Urothelium cell line (cell line): ENCODE measurements around the gene MTOR.
A peak's percentile ranks its signal among the peaks of the same experiment; 100 is the strongest.
"Not testable (repeated sequence)": the region's sequence is repeated elsewhere in the genome, so short reads cannot be mapped to it uniquely, and the experiment has no call there.

ENCODE experiments used
- DNase-seq: peaks from one replicate; pipeline ENCODE4 v3.0.0; 2011; ENCODE audit warnings: low spot score, mixed read lengths
- FAIRE-seq: peaks from 2 replicates; lab custom pipeline; 2011; peaks lifted over from hg19 to GRCh38; lab: Jason Lieb, UNC

MTOR gene

DNA sequence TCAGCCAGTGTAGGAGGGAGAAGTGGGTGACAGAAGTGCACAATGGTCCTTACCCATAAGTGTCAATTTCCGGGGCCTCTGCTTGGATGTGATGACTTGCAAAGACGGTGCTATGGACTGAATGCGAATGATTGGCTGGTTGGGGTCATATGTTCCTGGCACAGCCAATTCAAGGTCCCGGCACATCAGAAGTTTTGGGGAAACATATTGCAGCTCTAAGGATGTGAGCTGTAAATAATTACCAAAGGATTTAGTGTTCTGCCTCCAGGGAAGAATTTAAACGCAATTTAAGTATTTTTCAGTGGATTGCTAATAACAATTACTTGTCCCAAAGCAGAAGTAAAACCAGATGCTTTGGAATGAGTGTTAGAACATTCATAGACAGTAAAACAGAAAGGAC lies 135.8 kb downstream of the MTOR start:
- DNase-seq (no peak), FAIRE-seq (no peak)

DNA sequence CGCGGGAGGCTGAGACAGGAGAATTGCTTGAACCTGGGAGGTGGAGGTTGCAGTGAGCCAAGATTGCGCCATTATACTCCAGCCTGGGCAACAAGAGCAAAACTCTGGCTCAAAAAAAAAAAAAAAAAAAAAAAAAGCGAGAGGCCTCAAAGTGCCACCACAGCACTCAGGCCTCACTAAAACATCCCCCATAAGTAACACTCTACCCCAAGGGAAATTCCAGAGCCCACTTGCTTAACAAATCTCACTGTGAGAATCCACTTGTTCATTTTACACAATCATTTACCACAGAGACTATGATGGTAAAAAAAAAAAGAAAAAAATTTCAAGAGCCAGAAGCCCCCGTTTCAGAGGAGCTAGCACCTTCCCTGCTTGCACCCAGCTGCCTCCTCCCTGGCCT lies 136.4 kb downstream of the MTOR start:
- DNase-seq (no peak), FAIRE-seq (no peak)

DNA sequence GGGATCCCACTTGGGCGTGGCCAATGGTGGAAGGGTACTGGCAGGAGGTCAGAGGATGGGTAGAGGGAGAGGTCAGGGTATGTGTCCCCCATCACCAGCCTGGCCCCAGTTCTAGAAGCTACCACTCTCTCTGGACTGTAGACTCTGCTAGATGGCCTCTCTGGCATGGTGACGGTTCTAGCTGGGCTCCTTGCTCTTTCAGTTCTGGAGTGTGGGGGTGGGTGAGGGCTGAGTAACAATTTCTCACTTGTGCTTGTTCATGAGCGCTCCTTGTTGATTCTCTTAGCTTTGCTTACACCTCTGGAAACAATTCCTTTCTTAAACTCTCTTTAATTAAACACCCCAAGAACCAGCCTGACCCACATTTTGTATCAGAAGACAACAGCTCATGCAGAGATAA lies 137.4 kb downstream of the MTOR start:
- DNase-seq: no peak
- FAIRE-seq: no peak

DNA sequence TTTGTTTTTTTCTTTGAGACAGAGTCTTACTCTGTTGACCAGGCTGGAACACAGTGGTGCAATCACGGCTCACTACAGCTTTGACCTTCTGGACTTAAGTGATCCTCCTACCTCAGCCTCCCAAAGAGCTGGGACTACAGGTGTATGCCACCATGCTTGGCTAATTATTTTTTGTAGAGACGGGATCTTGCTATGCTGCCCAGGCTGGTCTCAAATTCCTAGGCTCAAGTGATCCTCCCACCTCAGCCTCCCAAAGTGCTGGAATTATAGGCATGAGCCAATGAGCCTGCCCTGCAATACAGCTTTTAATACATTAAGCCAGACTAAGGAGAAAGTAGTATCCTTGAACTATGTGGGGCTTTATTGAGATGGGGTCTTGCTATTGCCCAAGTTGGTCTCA lies 146.0 kb downstream of the MTOR start:
- DNase-seq (no peak), FAIRE-seq (no peak)

DNA sequence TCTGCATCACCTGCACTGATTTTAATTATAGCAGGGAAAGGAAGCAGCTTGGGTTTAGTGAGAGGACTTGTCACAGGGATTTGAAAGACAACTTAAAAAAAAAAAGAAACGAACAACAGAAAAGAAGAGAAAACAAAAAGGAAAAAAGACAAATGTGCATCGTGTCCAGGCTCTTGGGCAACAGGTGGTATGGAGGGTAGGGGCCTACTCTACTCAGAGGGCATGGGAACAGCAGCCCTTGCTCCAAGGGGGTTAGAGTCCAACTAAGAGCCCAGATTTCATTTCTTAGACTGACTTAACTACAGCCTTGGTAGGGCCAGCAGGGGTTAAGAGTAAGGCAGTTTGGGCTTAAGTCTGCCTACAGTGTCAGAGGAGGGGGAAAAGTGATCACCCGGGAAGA lies 147.4 kb downstream of the MTOR start:
- FAIRE-seq (no peak), DNase-seq (no peak)

DNA sequence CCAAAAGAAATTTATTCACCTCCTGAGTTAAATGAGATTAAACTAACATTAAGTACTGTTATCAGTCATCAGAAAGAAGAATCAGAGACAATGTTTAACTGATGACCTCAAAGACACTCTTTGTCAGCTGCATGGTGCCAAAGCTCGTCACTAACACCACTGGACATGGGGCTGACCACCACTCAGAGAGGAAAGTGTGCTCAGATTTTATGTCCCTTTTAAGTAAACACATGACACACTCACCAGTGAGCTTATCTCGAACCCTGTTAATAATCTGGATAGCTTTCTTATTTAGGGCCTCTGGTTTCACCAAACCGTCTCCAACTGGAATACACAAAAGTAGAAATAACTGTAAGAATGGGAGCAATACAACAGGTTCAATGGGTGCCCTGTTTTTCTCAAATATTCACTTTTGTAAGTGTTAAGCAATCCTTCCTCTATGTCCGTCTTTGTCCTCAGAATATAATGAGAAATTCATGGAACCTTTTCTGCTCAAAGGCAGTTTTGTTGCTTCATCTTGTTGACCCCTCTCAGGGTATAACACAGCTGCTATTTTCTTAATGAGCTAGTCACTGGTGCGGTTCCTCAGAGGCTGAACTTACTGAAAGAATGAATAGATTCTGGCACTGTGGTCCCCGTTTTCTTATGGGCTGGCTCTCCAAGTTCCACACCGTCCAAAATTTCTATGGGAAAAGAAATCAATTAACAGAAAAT lies 153.1 kb downstream of the MTOR start:
- FAIRE-seq (no peak), DNase-seq (no peak)

DNA sequence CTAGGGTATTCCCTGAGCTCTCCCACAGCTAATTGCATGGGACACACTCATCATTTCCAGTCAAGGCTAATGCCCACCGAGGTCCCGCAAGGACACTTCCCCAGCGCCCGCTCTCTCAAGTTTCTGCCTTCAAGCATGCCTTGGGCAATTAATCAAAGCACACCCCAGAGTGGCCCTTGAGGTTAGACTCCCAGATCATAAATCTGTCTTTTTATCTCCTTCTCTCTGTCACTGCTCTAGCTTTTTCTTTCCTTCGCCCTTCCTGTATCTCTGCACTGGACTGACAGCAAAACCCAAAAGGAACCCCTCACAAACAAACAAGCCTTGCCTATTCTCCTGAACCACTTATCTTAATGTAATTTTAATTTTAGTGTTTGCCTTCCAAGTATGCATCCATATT lies 154.8 kb downstream of the MTOR start:
- DNase-seq (no peak), FAIRE-seq (no peak)

DNA sequence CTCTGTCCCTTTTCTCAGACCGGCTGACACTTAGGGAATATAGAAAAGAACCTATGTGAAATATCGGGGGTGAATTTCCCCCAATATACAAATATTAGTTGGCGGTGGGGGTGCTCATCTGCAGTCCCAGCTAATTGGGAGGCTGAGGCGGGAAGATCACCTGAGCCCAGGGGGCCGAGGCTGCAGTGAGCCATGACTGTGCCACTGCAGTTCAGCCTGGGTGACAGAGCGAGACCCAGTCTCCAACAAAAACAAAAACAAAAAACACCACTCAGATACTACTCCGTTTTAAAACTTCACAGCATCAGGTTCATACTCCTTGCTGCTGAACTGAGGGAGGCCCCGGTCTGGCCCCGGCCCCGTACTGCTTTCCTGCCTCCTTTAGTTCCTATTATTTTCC lies 156.8 kb downstream of the MTOR start:
- FAIRE-seq: no peak
- DNase-seq: no peak

DNA sequence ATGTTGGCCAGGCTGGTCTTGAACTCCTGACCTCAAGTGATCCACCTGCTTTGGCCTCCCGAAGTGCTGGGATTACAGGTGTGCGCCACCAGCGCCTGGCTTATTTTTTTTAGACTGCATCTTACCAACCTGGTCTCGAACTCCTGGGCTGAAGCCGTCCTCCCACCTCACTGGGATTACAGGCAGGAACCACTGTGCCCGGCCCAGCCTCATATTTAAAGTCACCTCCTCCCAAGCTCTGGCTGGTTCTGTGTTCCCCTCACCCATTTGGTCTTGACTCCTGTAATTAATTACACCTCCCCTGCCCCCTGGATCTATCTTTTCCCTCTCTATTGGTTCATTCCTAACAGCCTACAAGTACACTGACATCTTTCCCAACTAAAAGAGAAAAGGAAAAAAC lies 161.0 kb downstream of the MTOR start:
- no peak for FAIRE-seq
- no peak for DNase-seq

DNA sequence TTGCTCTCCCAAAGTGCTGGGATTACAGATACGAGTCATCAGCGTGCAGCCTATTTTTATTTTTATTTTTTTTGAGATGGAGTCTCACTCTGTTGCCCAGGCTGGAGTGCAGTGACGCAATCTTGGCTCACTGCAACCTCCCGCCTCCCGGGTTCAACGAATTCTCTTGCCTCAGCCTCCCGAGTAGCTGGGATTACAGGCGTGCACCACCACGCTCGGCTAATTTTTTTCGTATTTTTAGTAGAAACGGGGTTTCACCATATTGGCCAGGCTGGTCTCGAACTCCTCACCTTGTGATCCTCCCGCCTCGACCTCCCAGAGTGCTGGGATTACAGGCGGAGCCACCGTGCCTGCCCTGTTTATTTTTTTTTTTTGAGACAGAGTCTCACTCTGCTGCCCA lies 161.5 kb downstream of the MTOR start:
- not testable (repeated sequence) for DNase-seq, FAIRE-seq

DNA sequence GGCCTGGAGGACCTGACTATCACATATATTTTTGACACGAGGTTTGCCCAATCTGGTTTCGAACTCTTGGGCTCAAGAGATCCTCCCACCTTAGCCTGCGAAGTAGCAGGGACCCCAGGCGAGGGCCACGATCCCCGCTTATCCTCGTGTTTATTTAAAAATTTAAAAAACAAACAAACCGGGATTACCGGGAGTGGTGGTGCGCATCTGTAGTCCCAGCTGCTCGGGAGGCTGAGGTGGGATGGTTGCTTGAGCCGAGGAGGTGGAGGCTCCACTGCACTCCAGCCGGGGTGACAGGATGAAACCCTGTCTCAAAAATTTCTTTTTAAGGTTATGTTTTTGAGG lies 162.2 kb downstream of the MTOR start:
- no peak for FAIRE-seq
- no peak for DNase-seq

DNA sequence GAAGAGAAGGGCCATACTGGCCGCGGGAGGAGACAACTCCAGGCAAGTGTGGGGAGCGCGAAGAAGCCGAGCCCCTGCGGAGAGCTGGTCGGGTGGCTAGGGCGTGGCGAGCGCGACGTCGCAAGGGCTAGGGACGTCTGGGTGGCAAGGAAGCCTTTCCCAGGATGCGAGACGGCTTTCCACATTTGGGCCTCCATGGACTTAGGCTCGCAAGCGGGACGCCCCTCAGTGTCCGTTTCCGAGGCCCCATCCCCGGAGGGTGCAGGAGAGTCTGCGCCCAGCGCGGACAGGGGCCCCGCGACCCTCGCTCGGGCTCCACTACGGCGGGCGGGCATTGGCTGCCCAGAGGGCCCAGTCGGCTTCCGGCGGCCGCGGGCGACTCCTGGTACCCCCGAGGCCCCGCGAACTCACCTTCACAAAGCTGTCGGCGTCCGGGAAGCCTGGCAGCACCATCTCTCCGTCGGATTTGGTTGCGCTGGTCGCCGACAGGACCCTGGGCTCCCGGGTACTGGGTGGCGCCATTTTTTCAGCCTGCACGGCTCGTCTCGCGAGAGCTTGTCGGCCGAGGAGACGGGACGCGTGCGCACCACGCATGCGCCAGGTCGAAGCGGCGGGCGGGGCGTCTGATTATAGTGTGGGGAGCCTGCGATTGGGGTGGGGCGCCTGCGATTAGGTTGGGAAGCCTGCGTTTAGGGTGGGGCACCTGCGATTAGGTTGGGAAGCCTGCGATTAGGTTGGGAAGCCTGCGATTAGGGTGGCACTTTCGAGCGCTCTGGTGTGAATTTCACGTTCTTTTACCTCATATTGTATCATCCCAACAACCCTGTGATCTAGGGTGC lies 162.8 kb downstream of the MTOR start, which contains the start of gene EXOSC10:
EXOSC10 (minus strand) TSS at position 560 of the 839 bp plus-strand sequence; CDS start at position 522, 38 bp downstream.
- FAIRE-seq (peak; percentile 79), DNase-seq (peak; percentile 99)

DNA sequence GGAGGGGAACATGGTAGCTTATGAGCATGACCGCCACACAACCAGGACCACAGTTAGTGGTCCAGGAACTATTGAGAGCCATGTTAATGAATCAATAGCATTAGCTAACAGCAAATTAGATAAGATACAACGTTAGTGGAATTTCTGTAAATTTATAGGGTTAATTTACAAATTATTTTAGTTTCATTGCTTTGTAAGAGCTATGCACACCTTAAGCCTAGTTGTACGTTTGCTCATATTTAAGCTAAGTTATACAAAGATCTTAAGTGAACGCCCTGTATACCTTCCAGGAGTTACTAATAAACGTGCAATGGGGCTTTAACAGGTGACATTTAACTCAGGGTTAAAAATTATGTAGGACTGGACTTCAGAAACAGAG lies 163.4 kb downstream of the MTOR start:
- no peak for FAIRE-seq
- no peak for DNase-seq

DNA sequence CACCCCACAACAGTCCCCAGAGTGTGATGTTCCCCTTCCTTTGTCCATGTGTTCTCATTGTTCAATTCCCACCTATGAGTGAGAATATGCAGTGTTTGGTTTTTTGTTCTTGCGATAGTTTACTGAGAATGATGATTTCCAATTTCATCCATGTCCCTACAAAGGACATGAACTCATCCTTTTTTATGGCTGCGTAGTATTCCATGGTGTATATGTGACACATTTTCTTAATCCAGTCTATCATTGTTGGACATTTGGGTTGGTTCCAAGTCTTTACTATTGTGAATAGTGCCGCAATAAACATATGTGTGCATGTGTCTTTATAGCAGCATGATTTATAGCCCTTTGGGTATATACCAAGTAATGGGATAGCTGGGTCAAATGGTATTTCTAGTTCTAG lies 178.6 kb downstream of the MTOR start:
- not testable (repeated sequence) for FAIRE-seq, DNase-seq

DNA sequence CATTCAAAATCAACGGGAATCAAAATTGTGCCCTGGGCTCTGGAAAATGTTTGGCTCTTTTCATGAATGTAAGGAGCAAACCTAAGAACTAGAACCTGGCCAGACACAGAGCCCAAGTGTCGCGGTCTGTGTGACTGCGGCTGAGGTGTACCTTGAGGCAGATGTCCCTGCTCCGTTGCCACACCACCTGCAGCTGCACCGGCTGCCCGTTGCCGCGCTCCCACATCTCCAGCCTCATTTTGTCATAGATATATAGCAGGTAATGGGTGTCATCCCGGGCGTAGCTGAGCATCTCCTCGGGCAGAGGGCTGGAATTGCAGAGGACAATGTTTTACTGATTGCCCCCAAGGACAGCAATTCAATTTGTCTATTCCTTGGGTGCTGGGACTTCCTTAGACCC lies 181.4 kb downstream of the MTOR start:
- no peak for DNase-seq
- FAIRE-seq: no peak

DNA sequence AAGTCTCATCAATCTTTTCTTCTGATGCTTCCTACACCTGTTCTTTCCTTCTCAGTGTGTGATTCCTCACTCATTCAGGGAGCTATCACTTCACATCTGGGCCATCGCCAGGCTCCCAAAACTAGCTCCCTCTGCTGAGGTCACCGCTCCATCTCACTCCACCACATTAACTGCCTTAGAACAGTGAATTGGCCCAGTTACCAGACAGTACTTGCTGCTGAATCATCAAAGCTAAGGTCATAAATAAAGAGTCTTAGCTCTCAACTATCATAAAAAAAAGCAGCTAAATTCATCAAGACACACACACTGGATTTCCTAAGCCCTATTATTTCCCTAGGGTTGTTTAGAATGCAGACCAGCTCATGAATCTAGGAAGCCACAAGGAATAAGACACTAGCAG lies 183.7 kb downstream of the MTOR start:
- DNase-seq (no peak), FAIRE-seq (no peak)

DNA sequence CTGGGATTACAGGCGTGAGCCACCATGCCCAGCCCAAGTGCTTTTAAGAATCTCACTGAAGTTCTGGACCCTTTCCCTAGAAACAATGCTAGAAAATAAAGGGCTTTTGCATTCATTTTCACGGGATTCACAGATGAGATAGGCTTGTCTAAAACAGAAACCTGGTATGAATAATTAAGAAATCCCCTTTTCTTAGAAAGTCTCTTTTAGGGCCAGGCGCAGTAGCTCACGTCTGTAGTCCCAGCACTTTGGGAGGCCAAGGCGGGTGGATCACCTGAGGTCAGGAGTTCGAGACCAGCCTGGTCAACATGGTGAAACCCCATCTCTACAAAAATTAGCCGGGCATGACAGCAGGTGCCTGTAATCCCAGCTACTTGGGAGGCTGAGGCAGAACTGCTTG lies 189.0 kb downstream of the MTOR start:
- DNase-seq, FAIRE-seq: not testable (repeated sequence)

DNA sequence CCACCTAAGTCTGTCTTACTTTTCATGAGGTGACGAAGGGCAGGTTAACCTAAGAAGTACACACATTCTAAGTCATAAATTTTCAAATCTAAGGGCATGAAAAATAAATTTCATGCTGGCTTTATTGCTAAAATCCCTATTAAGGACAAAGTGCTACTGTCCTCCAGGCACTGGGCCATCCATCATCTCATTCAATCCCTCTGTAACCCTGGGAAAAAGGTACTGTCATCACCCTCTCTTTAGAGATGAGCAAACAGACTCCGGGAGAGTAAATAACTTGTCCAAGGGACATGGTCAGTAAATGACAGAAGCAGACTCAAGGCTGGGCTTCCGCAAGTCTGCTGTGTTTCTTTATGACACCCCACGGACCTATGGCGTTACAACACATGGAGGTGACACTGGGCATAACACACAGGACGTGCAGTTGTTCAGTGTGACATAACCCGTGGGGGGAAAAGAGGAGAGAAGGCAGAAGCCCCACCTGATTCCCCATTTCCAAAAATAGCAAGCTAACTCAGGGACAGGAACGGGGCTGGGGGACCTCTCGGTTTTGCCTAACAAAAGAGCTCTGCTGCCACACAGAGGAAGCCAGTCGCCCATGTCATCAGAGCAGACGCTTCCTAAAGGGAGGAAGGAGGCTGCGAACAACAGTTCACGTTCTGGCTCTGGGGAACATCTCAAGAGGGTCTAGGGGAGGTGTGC lies 190.0 kb downstream of the MTOR start:
- DNase-seq: no peak
- no peak for FAIRE-seq

DNA sequence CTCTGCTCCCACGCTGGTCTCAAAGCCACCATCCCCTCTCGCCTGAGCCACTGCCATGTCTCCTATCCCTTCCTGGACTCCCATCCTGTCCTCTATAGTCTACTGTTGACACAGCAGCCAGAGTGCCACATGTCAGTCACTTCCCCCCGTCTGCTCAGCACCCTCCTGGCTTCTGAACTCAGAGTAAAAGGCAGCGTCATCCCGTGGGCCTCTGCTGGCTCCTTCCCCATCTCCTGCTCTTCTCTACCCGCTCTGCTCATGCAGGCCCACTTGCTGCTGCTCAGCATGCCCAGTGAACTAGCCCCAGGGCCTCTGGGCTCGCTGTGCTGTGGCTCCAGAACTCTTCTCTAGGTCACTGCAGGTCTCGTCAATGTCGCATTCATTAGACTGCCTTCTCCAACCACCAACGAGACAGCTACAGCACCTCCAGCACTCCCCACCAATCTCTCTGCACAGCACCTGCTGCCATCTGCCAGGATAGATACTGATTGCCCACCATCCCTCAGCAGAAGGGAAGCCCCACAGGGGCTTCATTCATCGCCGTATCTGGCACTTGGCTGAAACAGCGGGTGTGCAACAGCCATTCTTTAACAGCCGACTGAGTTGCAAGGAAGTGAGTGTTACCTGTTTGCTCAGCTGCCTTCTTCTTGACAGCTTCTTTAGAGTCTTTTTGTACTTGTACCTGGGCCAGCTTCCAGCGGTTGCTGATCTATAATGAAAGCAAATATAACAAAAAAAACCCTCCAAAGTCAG lies 190.7 kb downstream of the MTOR start:
- no peak for FAIRE-seq
- no peak for DNase-seq

DNA sequence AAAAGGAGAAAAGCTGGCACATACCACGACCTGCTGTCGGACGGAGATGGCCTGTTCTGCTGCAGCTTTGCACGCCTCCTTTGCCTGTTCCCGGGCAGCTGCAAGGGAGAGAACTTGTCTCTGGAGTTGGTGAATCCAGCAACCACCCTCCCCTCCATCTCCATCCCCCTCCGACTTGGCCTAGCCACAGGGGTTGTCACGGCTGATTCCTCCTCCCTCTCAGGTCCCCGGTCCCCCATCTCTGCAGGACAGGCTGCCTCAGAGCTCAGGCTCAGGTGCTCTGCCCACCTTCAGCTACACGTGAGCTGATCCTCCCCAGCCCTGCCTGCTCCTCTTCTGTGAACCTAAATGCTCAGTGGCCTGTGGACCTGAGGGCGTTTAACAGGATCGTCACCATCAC lies 191.5 kb downstream of the MTOR start:
- FAIRE-seq: no peak
- no peak for DNase-seq
